Activated B cell treated with CpG ODN at 0.5 μM for 24 hours (primary cell): ENCODE results near the gene SKI. TPM values are rescaled to one million over a fixed set of nuclear protein-coding genes. Genes with fewer than 3 reads are reported as not detected.
"Not testable (repeated sequence)": the region's sequence is repeated elsewhere in the genome, so short reads cannot be mapped to it uniquely, and the experiment has no call there.

Source experiments
- ATAC-seq: fragments of 200-7000 bp; cut with Tn5 transposase; one replicate; pipeline ENCODE4 v1.10.0; 2021; ENCODE audit warnings: low read depth, mild to moderate bottlenecking, moderate library complexity
- CTCF ChIA-PET: fragments of 350-600 bp; sonication (Branson Sonifier 250); formaldehyde crosslinking; loops from one replicate; lab custom pipeline; 2021; ENCODE audit warnings: antibody characterized with exemption; lab: Charles Lee
- POLR2A ChIA-PET: fragments of 350-600 bp; sonication (Branson Sonifier 250); formaldehyde crosslinking; loops from one replicate; lab custom pipeline; 2021; ENCODE audit warnings: antibody characterized with exemption; lab: Charles Lee
- DNase-seq: peaks from one replicate; pipeline ENCODE4 v3.0.0; 2022
- H3K27ac Mint-ChIP-seq: one replicate; pipeline ENCODE4 v1.8.0; 2020; ENCODE audit warnings: mixed read lengths
- H3K27me3 Mint-ChIP-seq: one replicate; pipeline ENCODE4 v1.8.0; 2021; ENCODE audit warnings: mixed read lengths
- H3K36me3 Mint-ChIP-seq: one replicate; pipeline ENCODE4 v1.8.0; 2021; ENCODE audit warnings: low read depth, mixed read lengths
- H3K4me1 Mint-ChIP-seq: one replicate; pipeline ENCODE4 v1.8.0; 2021; ENCODE audit warnings: mixed read lengths
- H3K4me3 Mint-ChIP-seq: one replicate; pipeline ENCODE4 v1.8.0; 2020; ENCODE audit warnings: mild to moderate bottlenecking, mixed read lengths
- H3K9me3 Mint-ChIP-seq: one replicate; pipeline ENCODE4 v1.8.0; 2020; ENCODE audit warnings: mixed read lengths
- CTCF ChIP-seq: fragments of 200-600 bp; IDR thresholded peaks from one replicate; pipeline ENCODE4 v1.8.0; 2022; ENCODE audit warnings: antibody characterized with exemption, mild to moderate bottlenecking
- intact Hi-C: fragments of 100-400 bp; cut with micrococcal nuclease; formaldehyde crosslinking; loops from one replicate; pipeline ENCODE4 v1.15.1; 2024
- total RNA-seq: library from RNA; stranded (reverse); gene quantifications from 2 replicates; pipeline ENCODE4 v1.2.3, GENCODE V29; 2022

SKI gene
- total RNA-seq, 1 donor from 2014 or later: 37.6 TPM

GRCh38 chr1:2324553-2325366 is 96.6 kb downstream of the SKI start:
- Mint-ChIP-seq H3K4me3 (no peak overlapping the region), H3K4me1 (no peaks in the 10 kb centered on the region), H3K9me3 (no peaks in the 10 kb centered on the region), H3K27me3 (no peaks in the 10 kb centered on the region), H3K27ac (no peak overlapping the region), H3K36me3 (no peaks in the 10 kb centered on the region)
- no peak for TF ChIP-seq CTCF
- ChIA-PET POLR2A (no interaction called here), CTCF (no interaction called here)
- no peak for ATAC-seq
- intact Hi-C loops: no loop called here
- no peak for DNase-seq

- Mint-ChIP-seq H3K9me3 (no peaks in the 10 kb centered on the region), H3K4me3 (no peak overlapping the region), H3K4me1 (no peaks in the 10 kb centered on the region), H3K36me3 (no peaks in the 10 kb centered on the region), H3K27me3 (no peaks in the 10 kb centered on the region), H3K27ac (no peak overlapping the region)
- POLR2A ChIA-PET: no interaction called here
- DNase-seq (no peak), ATAC-seq (no peak)
- TF ChIP-seq CTCF: no peak
- CTCF ChIA-PET: no interaction called here
- intact Hi-C loops: no loop called here
Measured at GRCh38 chr1:2326524-2326923, 98.4 kb downstream of the SKI start.

GRCh38 chr1:2327162-2327561 is 99.0 kb downstream of the SKI start:
- POLR2A ChIA-PET: not testable (repeated sequence)

GRCh38 chr1:2327841-2328240 is 99.7 kb downstream of the SKI start:
- Mint-ChIP-seq H3K9me3 (no peaks in the 10 kb centered on the region), H3K27ac (no peak overlapping the region), H3K4me3 (no peak overlapping the region), H3K27me3 (no peaks in the 10 kb centered on the region), H3K4me1 (no peaks in the 10 kb centered on the region), H3K36me3 (no peaks in the 10 kb centered on the region)
- CTCF ChIA-PET: no interaction called here
- DNase-seq: no peak
- POLR2A ChIA-PET: no interaction called here
- intact Hi-C loops: no loop called here
- ATAC-seq: no peak
- no peak for TF ChIP-seq CTCF

More at GRCh38 chr1:2327162-2327561, 99.0 kb downstream of the SKI start:
- CTCF ChIA-PET, ATAC-seq, H3K27ac Mint-ChIP-seq, H3K27me3 Mint-ChIP-seq, H3K4me1 Mint-ChIP-seq, H3K36me3 Mint-ChIP-seq, DNase-seq, H3K4me3 Mint-ChIP-seq, H3K9me3 Mint-ChIP-seq, intact Hi-C loops: not testable (repeated sequence)

- H3K4me3 Mint-ChIP-seq: no peak overlapping the region
- POLR2A ChIA-PET: no interaction called here
- H3K4me1 Mint-ChIP-seq: no peaks in the 10 kb centered on the region
- no peak overlapping the region for H3K27ac Mint-ChIP-seq
- no peak for DNase-seq
- no peaks in the 10 kb centered on the region for H3K9me3 Mint-ChIP-seq
- CTCF ChIA-PET: no interaction called here
- no peaks in the 10 kb centered on the region for H3K27me3 Mint-ChIP-seq
- ATAC-seq: no peak
- intact Hi-C loops: no loop called here
- no peaks in the 10 kb centered on the region for H3K36me3 Mint-ChIP-seq
- TF ChIP-seq CTCF: no peak
Measured at GRCh38 chr1:2328676-2329455, 100.7 kb downstream of the SKI start.
